ENCODE measurements around the gene FAM32A.

FAM32A gene

GRCh38 chr19:16202320-16203255 lies 17.4 kb downstream of the FAM32A start:
- no peak for DNase-seq (ENCODE audit: low spot score)

GRCh38 chr19:16203256-16204004 lies 18.2 kb downstream of the FAM32A start:
- no peak for DNase-seq (ENCODE audit: low spot score)

DNA sequence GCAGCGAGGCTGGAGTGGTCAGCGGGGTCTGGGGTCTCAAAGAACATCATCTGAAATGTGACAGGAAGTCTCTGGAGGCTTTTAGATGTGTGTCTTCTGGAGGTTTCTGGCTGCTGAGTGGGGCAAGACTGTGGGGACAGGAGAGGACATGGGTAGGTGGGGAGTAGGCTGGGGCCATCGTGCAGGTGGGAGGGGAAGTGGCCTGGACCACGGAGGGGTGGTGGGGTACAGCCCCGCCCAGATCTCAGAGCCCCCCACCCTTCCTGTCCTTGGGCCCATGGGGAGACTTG lies 18.7 kb downstream of the FAM32A start:
- no peak for DNase-seq (ENCODE audit: low spot score)

GRCh38 chr19:16205205-16206045 lies 20.2 kb downstream of the FAM32A start:
- no peak for DNase-seq (ENCODE audit: low spot score)

- no peak for DNase-seq (ENCODE audit: low spot score)
Measured at GRCh38 chr19:16206046-16206605, 20.9 kb downstream of the FAM32A start.

- DNase-seq (ENCODE audit: low spot score) = no peak
Measured at GRCh38 chr19:16206637-16207036, 21.4 kb downstream of the FAM32A start.

GRCh38 chr19:16207063-16207462 lies 21.9 kb downstream of the FAM32A start:
- DNase-seq (ENCODE audit: low spot score) = no peak

- DNase-seq (ENCODE audit: low spot score) = no peak
Measured at GRCh38 chr19:16207490-16208025, 22.3 kb downstream of the FAM32A start.

- DNase-seq (ENCODE audit: low spot score) = no peak
Measured at GRCh38 chr19:16208064-16208759, 23.0 kb downstream of the FAM32A start.

GRCh38 chr19:16208847-16209665 lies 23.8 kb downstream of the FAM32A start:
- DNase-seq (ENCODE audit: low spot score) = no peak

DNA sequence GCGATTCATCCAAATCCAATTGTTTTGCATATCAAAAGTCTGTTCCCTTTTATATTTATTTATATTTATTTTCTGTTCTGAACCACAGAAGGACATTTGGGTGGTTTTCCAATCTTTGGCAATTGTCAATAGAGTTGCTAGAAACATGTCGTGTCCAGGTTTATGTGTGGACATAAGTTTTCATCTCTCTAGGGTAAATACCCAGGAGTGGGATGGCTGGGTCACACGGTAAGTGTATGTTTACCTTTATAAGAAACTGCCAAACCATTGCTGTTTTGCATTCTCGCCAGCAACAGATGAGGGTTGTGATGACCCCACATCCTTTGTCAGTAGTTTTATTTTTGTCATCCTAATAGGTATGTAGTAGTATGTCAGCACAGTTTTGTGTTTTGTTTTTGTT lies 25.0 kb downstream of the FAM32A start:
- DNase-seq (ENCODE audit: low spot score) = no peak

DNA sequence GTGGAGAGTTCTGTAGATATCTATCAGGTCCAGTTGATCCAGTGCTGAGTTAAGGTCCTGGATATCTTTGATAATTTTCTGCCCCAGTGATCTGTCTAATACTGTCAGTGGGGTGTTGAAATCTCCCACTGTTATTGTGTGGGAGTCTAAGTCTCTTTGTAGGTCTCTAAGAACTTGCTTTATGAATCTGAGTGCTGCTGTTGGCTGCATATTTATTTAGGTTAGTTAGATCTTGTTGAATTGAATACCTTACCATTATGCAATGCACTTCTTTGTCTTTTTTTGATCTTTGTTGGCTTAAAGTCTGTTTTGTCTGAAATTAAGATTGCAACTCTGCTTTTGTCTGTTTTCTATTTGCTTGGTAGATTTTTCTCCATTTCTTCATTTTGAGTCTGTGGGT lies 27.9 kb downstream of the FAM32A start:
- no peak for DNase-seq (ENCODE audit: low spot score)

DNA sequence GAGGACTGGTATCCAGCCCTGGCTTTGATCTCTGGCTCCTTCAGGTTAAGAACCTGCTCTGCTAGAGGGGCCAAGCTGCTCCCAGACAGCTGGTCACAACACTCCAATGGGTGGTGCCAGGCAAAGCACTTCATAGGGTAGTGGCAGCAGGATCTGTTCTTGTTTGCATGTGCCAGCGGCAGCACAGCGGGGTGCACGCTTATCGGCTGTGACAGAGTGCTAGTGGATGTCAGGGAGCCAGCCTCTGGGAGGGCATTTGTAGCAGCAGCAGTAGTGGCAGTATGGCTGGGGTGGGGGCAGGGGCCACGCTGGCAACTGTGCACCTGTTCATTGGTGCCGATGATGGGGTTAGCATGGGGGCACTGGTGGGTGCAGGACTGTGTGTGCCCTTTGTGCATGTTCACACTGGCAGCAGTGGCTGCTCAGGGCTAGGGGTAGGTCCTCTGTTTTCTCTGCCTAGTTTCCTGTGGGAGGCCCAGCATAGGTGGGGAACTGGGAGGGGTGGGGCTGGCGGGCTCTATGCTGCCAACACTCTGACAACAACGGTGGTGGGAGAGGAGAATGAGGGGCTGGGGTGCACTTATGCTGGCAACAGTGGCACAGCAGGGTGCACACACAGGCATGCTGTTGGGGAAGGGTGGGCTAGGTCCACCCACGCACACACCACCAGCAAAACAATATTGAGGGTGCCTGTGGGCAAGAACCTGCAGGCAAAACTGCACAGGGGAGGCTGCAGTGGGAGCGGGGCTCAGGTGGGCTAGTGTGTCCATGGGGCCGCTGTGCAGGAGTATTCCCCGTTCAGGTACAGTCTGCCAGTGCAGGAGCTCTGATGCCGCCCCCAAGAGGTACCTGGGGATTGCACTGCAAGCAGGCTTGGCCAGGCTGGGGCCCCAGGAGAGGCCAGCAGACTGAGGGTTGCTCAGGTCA lies 31.8 kb downstream of the FAM32A start:
- DNase-seq (ENCODE audit: low spot score) = no peak

DNA sequence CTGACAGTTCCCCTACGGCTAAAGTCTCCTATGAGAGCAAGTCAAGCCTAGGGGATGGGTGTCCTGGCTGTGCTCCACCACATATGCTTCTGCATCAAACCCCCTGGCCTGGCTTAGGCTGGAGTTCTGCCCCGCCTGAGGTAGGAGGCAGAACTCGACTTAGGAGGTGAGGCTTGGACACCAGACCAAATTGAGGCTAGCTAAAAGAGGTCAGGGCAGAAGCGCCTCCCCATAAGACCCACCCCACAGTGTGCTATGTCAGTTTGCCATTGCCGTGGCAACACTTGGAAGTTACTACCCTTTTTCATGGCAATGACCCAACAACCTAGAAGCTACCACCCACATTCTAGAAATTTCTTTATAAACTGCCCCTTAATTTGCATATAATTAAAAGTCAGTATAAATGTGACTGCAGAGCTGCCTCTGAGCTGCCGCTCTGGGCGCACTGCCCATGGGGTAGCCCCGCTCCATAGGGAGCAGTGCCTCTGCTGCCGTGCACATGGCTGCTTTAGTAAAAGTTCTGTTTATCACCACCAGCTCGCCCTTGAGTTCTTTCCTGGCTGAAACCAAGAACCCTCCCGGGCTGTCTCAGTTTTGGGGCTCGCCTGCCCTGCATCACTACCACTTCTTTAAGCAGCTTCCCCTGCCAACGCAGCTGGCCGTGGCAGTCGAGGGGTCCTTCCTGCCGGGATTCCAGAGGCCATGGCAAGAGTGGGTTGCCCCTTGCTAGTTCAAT lies 32.7 kb downstream of the FAM32A start:
- DNase-seq (ENCODE audit: low spot score) = no peak

DNA sequence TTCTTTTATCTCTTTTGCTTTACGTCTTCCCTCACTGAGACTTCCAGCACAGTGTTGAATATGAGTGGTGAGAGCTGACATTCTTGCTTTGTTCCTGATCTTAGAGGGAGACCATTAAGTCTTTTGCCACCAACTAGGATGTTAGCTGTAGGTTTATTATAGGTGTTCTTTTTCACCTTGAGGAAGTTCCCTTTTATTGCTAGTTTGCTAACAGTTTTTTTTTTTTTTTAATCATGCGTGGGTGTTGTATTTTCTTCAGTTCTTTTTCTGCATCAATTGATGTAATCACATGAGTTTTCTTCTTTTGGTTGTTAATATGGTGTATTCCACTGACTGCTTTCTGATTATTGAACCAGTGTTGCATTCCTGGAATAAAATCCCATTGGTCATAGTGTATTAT lies 33.6 kb downstream of the FAM32A start:
- DNase-seq (ENCODE audit: low spot score) = no peak

DNA sequence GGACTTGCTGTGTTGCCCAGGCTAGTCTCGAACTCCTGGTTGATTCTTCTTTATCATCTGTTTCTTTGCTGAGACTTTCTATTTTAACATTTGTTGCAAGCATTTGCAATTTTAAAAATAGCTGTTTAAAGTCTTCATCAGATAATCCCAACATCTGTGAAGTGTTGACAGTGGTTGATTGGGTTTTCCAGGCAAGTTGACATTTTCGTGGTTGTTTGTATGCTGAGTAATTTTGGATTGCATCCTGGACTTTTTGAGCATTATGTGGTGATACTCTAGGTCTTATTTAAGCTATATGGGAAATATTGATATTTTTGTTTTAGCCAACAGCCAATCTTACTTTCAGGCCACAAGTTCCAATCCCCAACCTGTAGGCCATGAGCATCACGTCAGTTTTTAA lies 37.6 kb downstream of the FAM32A start:
- no peak for DNase-seq (ENCODE audit: low spot score)

GRCh38 chr19:16223746-16224145 lies 38.5 kb downstream of the FAM32A start:
- DNase-seq (ENCODE audit: low spot score) = no peak

DNA sequence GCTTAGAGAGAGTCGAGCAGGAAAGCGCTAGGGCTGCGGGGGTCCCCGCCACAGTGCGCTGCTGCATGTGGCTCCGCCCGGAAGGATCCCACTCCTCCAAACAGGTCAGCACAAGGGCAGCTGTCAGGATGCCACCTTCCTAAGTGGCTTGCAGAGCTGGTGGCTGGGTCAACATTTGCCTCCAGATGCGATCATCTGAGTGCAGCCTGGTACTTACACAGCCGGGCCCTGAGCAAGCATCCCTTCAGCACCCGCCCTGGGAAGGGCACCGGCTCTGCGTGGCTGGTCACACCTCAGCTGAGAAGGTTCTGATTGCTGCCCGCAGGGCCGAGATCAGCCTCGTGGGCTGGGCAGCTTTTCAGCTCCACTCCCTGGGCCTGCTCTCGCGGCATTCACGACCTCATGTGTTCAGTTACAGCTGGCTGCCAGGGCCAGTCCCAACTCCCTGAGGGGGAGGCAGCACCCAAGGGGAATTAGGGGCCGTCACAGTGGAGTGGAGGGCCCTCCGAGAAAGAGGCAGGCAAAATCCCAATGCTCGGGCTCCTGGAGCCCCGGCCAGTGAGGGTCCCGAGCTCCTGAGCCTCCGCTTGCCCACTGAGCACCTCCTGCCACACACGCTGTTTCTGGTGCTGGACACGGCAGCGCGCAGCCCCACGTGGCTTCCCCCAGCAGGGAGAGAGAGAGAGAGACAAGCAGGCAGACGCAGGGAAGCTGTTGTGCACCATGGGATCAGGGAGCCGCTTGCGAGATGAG lies 39.3 kb downstream of the FAM32A start:
- no peak for DNase-seq (ENCODE audit: low spot score)
